T-cell (primary cell): Measurements from ENCODE around the gene CERS2. TPM values are rescaled to one million over a fixed set of nuclear protein-coding genes. Genes with fewer than 3 reads are reported as not detected.

Experiments
- ATAC-seq, 4 experiments: fragments of 200-7000 bp in 3 of 4; fragments of 150-1000 bp in 1 of 4; cut with Tn5 transposase; replicated peaks in 1 of 4; 1 replicate in 3 of 4; 2 replicates in 1 of 4; pipeline ENCODE4 v1.10.0; 2021; ENCODE audit warnings: moderate library complexity in 3 of 4, mild to moderate bottlenecking in 2 of 4, moderate number of reproducible peaks in 1 of 4
- CTCF ChIA-PET, 2 donors: fragments of 300-600 bp; sonication (Branson Sonifier 250); formaldehyde crosslinking; loops; one replicate each; lab custom pipeline; 2022; ENCODE audit warnings: antibody characterized with exemption in 2 of 2; lab: Charles Lee
- POLR2A ChIA-PET, 2 donors: fragments of 300-600 bp; sonication (Branson Sonifier 250); formaldehyde crosslinking; loops; one replicate each; lab custom pipeline; 2022; ENCODE audit warnings: antibody characterized with exemption in 2 of 2; lab: Charles Lee
- DNase-seq, 35 experiments: peaks; one replicate each; pipeline versions ENCODE4 v3.0.0 to v3.0.0-alpha.2; 2013 to 2023
- H3K27ac ChIP-seq: one replicate; pipeline ENCODE4 v1.5.1; 2013; ENCODE audit warnings: low read length
- H3K27me3 ChIP-seq, 2 experiments: replicated peaks in 1 of 2; 1 replicate in 1 of 2; 2 replicates in 1 of 2; pipeline versions ENCODE4 v1.6.1 to v1.7.0; 2013; ENCODE audit warnings: low read length in 1 of 2, mixed read lengths in 1 of 2; ENCODE audit not compliant: control insufficient read depth in 2 of 2, insufficient read depth in 2 of 2; ENCODE audit errors: extremely low read depth in 1 of 2
- H3K36me3 ChIP-seq, 2 donors: 1 replicate in 1 of 2; 2 replicates in 1 of 2; pipeline versions ENCODE4 v1.6.1 to v1.7.0; 2013; ENCODE audit warnings: low read length in 1 of 2; ENCODE audit not compliant: control insufficient read depth in 2 of 2, insufficient read depth in 1 of 2; ENCODE audit errors: extremely low read depth in 1 of 2
- H3K4me1 ChIP-seq, 2 experiments: 1 replicate in 1 of 2; 2 replicates in 1 of 2; pipeline versions ENCODE4 v1.6.1 to v1.7.0; 2013; ENCODE audit warnings: low read length in 2 of 2, mixed read lengths in 1 of 2; ENCODE audit not compliant: insufficient read depth in 2 of 2, control insufficient read depth in 1 of 2; ENCODE audit errors: extremely low read depth in 1 of 2
- H3K4me3 ChIP-seq, 2 donors: 1 replicate in 1 of 2; 2 replicates in 1 of 2; pipeline versions ENCODE4 v1.5.1 to v1.7.0; 2013; ENCODE audit warnings: mild to moderate bottlenecking in 2 of 2, low read length in 1 of 2, moderate library complexity in 1 of 2; ENCODE audit not compliant: control insufficient read depth in 1 of 2; ENCODE audit errors: extremely low read depth in 1 of 2
- H3K9me3 ChIP-seq: 2 replicates; pipeline ENCODE4 v1.7.0; 2013
- H3K27ac Mint-ChIP-seq, 2 donors: one replicate each; pipeline ENCODE4 v1.8.0; 2020 to 2021; ENCODE audit warnings: mild to moderate bottlenecking in 2 of 2, mixed read lengths in 2 of 2
- H3K27me3 Mint-ChIP-seq, 2 donors: one replicate each; pipeline ENCODE4 v1.8.0; 2021 to 2022; ENCODE audit warnings: mixed read lengths in 2 of 2
- H3K36me3 Mint-ChIP-seq: one replicate; pipeline ENCODE4 v1.8.0; 2021; ENCODE audit warnings: mixed read lengths
- H3K4me1 Mint-ChIP-seq, 3 donors: one replicate each; pipeline ENCODE4 v1.8.0; 2020 to 2022; ENCODE audit warnings: mixed read lengths in 3 of 3, mild to moderate bottlenecking in 1 of 3
- H3K4me3 Mint-ChIP-seq, 3 donors: one replicate each; pipeline ENCODE4 v1.8.0; 2020 to 2022; ENCODE audit warnings: mild to moderate bottlenecking in 3 of 3, mixed read lengths in 3 of 3, moderate library complexity in 3 of 3
- H3K9me3 Mint-ChIP-seq, 3 donors: one replicate each; pipeline ENCODE4 v1.8.0; 2020 to 2022; ENCODE audit warnings: mixed read lengths in 3 of 3
- WGBS: methylation state at CpG from one replicate; pipeline ENCODE4 v1.1.5; 2013; ENCODE audit warnings: missing lambda C conversion rate; ENCODE audit not compliant: insufficient coverage; 5-methylcytosine and 5-hydroxymethylcytosine counted together
- total RNA-seq, 35 experiments: library from RNA in 6 of 35; stranded (reverse) in 6 of 35; fragments of 120-200 nt in 1 of 35; gene quantifications; one replicate each; pipeline versions ENCODE4 v1.2.1 to v1.2.4 and lab custom pipeline; 2013 to 2026

The CERS2 gene
- total RNA-seq, 5 donors from 2014 or later (not counting 1 experiment from before 2014, with no cell fraction given), result 74.3 to 153 (median 135) TPM

GRCh38 chr1:150995460-150995859, 20.8 kb upstream of the CERS2 start:
- no peak for ATAC-seq
- Mint-ChIP-seq H3K36me3 (peaks cover 11% of the 10 kb centered on the region), H3K27ac (peak overlapping the region; percentile 76 to 79), H3K4me3 (no peak overlapping the region), H3K9me3 (no peaks in the 10 kb centered on the region), H3K27me3 (no peaks in the 10 kb centered on the region), H3K4me1 (peaks cover 2 to 10% (median 9%) of the 10 kb centered on the region in 3 donors)
- Histone ChIP-seq H3K4me1 (peaks cover 0 to 11% of the 10 kb centered on the region in 2 experiments), H3K27me3 (peaks cover 0 to 2% of the 10 kb centered on the region in 2 experiments), H3K4me3 (no peak overlapping the region), H3K9me3 (no peaks in the 10 kb centered on the region), H3K36me3 (peaks cover 11 to 32% of the 10 kb centered on the region in 2 donors), H3K27ac (peak overlapping the region; percentile 9)
- ChIA-PET CTCF (interaction anchor here in 1 of 2 donors (0.6 to 2.2 kb wide), 6 partner anchors 11 to 435 kb away, joined by 3 to 30 read pairs (median 3); partner anchors contain the start of genes MINDY1 and SETDB1), POLR2A (interaction anchor here (0.5 to 0.6 kb wide), 3 partner anchors 65 to 123 kb away, joined by 3 to 4 read pairs (median 3); no protein-coding TSS in a partner anchor)
- DNase-seq, result no peak
- 70% methylated on average over 2 of the region's 4 CpGs for WGBS

- no peaks in the 10 kb centered on the region for H3K27me3 Mint-ChIP-seq
- H3K4me3 ChIP-seq, result no peak overlapping the region
- peaks cover 7 to 20% of the 10 kb centered on the region in 2 donors for H3K36me3 ChIP-seq
- no peaks in the 10 kb centered on the region for H3K9me3 ChIP-seq
- 100% methylated on average over 3 of the region's 3 CpGs for WGBS
- DNase-seq (no peak), ATAC-seq (no peak)
- peaks cover 0 to 6% (median 4%) of the 10 kb centered on the region in 3 donors for H3K4me1 Mint-ChIP-seq
- POLR2A ChIA-PET, result no interaction called here
- no peak overlapping the region for H3K4me3 Mint-ChIP-seq
- peaks cover 6% of the 10 kb centered on the region for H3K36me3 Mint-ChIP-seq
- H3K27me3 ChIP-seq, result peaks cover 0 to 2% of the 10 kb centered on the region in 2 experiments
- peaks cover 0 to 10% of the 10 kb centered on the region in 2 experiments for H3K4me1 ChIP-seq
- peak overlapping the region; percentile 63 to 71 for H3K27ac Mint-ChIP-seq
- CTCF ChIA-PET, result interaction anchor here in 1 of 2 donors (0.6 to 1.0 kb wide), 2 partner anchors 12 to 24 kb away, joined by 3 read pairs; partner anchors contain the start of gene MINDY1
- no peak overlapping the region for H3K27ac ChIP-seq
- H3K9me3 Mint-ChIP-seq, result no peaks in the 10 kb centered on the region
Observed at GRCh38 chr1:150994248-150994647, 19.6 kb upstream of the CERS2 start.

GRCh38 chr1:150992626-150993025, 18.0 kb upstream of the CERS2 start:
- H3K9me3 Mint-ChIP-seq, result no peaks in the 10 kb centered on the region
- WGBS, result 87% methylated on average over 3 of the region's 4 CpGs
- no peak overlapping the region for H3K4me3 Mint-ChIP-seq
- Histone ChIP-seq H3K36me3 (peaks cover 0 to 7% of the 10 kb centered on the region in 2 donors), H3K27me3 (peaks cover 0 to 2% of the 10 kb centered on the region in 2 experiments), H3K9me3 (no peaks in the 10 kb centered on the region), H3K4me3 (no peak overlapping the region), H3K27ac (no peak overlapping the region), H3K4me1 (peaks cover 0 to 14% of the 10 kb centered on the region in 2 experiments)
- H3K27me3 Mint-ChIP-seq, result no peaks in the 10 kb centered on the region
- peak overlapping the region in 1 of 2 donors; percentile 34 for H3K27ac Mint-ChIP-seq
- peaks cover 0 to 11% (median 8%) of the 10 kb centered on the region in 3 donors for H3K4me1 Mint-ChIP-seq
- ChIA-PET POLR2A (no interaction called here), CTCF (interaction anchor here (0.9 kb wide), 2 partner anchors 13 to 32 kb away, joined by 3 read pairs; no protein-coding TSS in a partner anchor)
- ATAC-seq (no peak), DNase-seq (no peak)
- peaks cover 6% of the 10 kb centered on the region for H3K36me3 Mint-ChIP-seq

GRCh38 chr1:150987924-150988323, 13.3 kb upstream of the CERS2 start:
- Mint-ChIP-seq H3K9me3 (no peaks in the 10 kb centered on the region), H3K4me3 (no peak overlapping the region), H3K27me3 (no peaks in the 10 kb centered on the region), H3K27ac (no peak overlapping the region), H3K36me3 (no peaks in the 10 kb centered on the region), H3K4me1 (peaks cover 5 to 9% (median 5%) of the 10 kb centered on the region in 3 donors)
- DNase-seq, result no peak
- ChIA-PET POLR2A (interaction anchor here in 1 of 2 donors (0.6 kb wide), 1 partner anchor 66 kb away, joined by 14 read pairs; no protein-coding TSS in a partner anchor), CTCF (no interaction called here)
- no peak overlapping the region for H3K27ac ChIP-seq
- peak in 1 of 4 experiments; percentile 5 for ATAC-seq
- H3K36me3 ChIP-seq, result no peaks in the 10 kb centered on the region
- peaks cover 0 to 7% of the 10 kb centered on the region in 2 experiments for H3K4me1 ChIP-seq
- no CpG with 5 or more reads among the region's 7 CpGs for WGBS
- H3K27me3 ChIP-seq, result peaks cover 0 to 3% of the 10 kb centered on the region in 2 experiments
- no peaks in the 10 kb centered on the region for H3K9me3 ChIP-seq
- H3K4me3 ChIP-seq, result no peak overlapping the region

- Histone ChIP-seq H3K4me3 (no peak overlapping the region), H3K9me3 (no peaks in the 10 kb centered on the region), H3K27ac (no peak overlapping the region), H3K27me3 (peaks cover 0 to 8% of the 10 kb centered on the region in 2 experiments), H3K36me3 (no peaks in the 10 kb centered on the region), H3K4me1 (peaks cover 0 to 7% of the 10 kb centered on the region in 2 experiments)
- 94% methylated on average over 2 of the region's 2 CpGs for WGBS
- Mint-ChIP-seq H3K4me1 (peaks cover 5 to 9% (median 5%) of the 10 kb centered on the region in 3 donors), H3K27ac (no peak overlapping the region), H3K27me3 (no peaks in the 10 kb centered on the region), H3K36me3 (no peaks in the 10 kb centered on the region), H3K4me3 (no peak overlapping the region), H3K9me3 (no peaks in the 10 kb centered on the region)
- DNase-seq (no peak), ATAC-seq (no peak)
- ChIA-PET POLR2A (interaction anchor here in 1 of 2 donors (0.7 kb wide), 1 partner anchor 14 kb away, joined by 3 read pairs; no protein-coding TSS in a partner anchor), CTCF (interaction anchor here in 1 of 2 donors (0.6 kb wide), 1 partner anchor 15 kb away, joined by 3 read pairs; no protein-coding TSS in a partner anchor)
Observed at GRCh38 chr1:150985179-150985825, 10.7 kb upstream of the CERS2 start.
